ENCODE results near the gene DNM2.

DNM2 gene

DNA sequence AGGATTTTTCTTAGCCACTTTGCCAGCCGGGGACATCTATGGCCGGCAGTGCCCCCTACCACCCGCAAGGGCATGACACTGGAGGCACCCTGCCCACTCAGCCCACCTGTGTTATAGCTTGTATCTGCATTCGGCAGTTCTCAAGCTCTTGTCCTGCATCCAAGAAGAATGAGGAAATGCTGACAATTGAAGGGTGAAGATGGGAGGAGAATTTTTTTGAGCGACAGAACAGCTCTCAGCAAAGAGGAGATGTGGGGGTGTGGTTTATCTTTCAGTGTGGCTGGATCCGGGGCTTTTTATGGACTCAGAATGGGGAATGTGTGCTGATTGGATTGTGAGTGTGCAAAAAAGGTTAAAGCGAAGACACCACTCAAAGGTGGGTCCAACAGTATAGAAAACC, 124.9 kb downstream of the DNM2 start:
- TF ChIP-seq, protein P1, sequence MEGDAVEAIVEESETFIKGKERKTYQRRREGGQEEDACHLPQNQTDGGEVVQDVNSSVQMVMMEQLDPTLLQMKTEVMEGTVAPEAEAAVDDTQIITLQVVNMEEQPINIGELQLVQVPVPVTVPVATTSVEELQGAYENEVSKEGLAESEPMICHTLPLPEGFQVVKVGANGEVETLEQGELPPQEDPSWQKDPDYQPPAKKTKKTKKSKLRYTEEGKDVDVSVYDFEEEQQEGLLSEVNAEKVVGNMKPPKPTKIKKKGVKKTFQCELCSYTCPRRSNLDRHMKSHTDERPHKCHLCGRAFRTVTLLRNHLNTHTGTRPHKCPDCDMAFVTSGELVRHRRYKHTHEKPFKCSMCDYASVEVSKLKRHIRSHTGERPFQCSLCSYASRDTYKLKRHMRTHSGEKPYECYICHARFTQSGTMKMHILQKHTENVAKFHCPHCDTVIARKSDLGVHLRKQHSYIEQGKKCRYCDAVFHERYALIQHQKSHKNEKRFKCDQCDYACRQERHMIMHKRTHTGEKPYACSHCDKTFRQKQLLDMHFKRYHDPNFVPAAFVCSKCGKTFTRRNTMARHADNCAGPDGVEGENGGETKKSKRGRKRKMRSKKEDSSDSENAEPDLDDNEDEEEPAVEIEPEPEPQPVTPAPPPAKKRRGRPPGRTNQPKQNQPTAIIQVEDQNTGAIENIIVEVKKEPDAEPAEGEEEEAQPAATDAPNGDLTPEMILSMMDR (IDR thresholded peaks at IDR 0.05; ENCODE audit: low read depth, low read length), result no peak
- no peak for DNase-seq (ENCODE audit: extremely low read depth, low read depth)

DNA sequence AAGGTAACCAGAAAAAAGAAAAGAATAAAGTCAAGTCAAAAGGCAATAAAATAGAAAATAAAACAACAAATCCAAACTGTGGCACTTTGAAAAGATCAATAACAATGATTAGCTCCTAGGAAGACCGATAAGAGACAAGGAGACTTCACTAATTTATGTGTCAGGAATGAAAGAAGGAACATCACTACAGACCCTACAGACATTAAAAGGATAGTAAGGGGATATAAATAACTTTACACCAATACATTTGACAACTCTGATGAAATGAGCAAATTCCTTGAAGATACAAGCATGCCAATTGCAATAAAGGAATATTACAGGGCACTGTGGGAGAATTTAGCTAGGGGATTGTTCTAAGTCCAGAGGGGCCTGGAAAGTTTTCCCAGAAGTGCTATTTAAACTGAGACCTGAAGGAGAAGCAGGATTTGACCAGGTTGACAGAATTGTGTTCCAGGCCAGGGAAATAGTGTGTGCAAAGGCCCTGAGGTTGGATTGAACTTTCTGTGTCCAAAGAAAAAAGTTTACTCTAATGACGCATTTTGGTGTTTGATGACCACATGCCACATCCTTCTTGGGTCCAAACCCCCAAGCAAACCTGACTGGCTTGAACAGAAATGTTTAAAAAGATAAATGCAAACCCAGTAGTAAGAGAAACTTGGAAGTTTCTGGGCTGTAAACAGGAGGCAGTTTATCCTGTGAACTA, 128.8 kb downstream of the DNM2 start:
- TF ChIP-seq, protein P1 (IDR thresholded peaks at IDR 0.05; ENCODE audit: low read depth, low read length), result no peak
- DNase-seq (ENCODE audit: extremely low read depth, low read depth), result no peak

DNA sequence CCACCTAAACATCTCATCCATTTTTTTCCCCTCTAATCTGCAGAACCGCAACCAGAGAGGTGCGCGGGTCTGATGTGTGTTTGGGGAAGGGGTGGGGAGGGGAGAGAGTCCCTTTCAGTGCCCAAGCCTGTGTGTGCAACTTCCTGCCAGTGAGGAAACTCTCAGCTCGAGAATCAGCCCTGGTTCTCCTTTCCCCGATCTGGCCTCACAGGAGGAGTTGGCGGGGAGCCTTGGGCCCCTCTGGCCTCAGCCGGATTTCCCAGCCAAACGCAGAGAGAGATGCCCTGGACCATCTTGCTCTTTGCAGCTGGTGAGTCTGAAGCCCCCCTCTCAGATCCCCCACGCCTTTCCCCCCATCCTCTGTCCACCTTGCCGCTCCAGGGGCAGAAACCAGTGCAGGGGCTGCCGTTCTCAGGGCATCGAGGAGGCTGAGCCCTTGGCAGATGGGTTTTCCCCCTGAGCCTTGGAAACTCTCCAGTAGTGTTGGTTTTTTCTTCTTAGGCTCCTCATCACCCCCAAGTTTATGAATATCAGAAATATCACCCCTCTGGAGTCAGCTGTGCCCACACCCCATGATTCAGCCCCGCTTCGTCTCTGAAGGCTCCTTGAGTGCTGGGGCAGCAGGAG, 130.5 kb downstream of the DNM2 start, which contains the start of gene C19orf38:
TSS of gene C19orf38 (plus strand) at position 186 of the 627 bp plus-strand sequence. CDS start at position 280, 94 bp downstream.
- no peak for DNase-seq (ENCODE audit: extremely low read depth, low read depth)
- TF ChIP-seq, protein P1 (IDR thresholded peaks at IDR 0.05; ENCODE audit: low read depth, low read length), result no peak

DNA sequence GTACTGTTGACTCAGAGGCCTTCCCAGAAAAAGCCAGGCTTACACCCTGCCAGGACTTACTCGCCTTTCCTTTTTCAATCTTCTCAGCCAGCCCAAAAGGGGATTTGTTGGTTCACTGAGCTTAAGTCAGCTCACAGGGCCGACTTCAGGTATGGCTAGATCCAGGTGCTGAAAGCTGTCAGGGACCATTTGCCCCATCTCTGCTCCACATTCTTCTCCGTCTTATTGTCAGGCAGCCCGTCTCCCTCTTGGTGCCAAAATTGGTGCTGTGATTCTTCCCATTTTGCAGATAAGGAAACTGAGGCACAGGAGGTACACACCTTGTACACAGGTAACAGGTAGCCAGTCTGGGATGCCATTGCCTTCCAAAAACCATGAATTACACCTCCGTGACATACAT, 132.8 kb downstream of the DNM2 start:
- no peak for DNase-seq (ENCODE audit: extremely low read depth, low read depth)
- TF ChIP-seq, protein P1 (IDR thresholded peaks at IDR 0.05; ENCODE audit: low read depth, low read length), result no peak

DNA sequence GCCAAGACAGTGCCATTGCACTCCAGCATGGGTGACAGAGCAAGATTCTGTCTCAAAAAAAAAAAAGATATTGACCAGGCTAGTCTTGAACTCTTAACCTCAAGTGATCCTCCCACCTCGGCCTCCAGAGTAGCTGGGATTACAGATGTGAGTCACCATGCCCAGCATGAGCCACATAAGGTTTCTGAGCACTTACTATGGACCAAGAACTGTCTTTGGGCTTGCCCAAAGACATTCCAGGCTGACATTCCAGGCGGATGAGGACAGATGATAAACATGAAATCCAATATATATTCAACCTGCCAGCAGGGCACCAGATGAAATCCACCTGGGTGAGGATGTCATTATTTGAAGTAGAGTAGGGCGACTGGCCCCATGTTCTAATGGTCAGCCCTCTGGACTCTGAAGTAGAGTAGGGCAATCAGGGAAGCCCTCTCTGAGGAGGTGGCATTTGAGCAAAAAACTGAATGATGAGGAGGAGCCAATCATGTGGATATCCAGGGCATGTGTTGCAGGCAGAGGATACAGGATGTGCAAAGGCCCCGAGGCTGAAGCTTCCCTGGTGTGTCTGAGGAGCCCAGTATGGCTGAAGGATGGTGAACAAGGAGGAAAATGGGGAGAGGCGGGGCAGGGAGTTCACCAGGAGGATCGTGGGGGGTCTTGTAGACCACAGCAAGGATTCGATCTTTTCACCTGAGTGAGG, 134.4 kb downstream of the DNM2 start:
- TF ChIP-seq, protein P1 (IDR thresholded peaks at IDR 0.05; ENCODE audit: low read depth, low read length), result no peak
- DNase-seq (ENCODE audit: extremely low read depth, low read depth), result no peak

DNA sequence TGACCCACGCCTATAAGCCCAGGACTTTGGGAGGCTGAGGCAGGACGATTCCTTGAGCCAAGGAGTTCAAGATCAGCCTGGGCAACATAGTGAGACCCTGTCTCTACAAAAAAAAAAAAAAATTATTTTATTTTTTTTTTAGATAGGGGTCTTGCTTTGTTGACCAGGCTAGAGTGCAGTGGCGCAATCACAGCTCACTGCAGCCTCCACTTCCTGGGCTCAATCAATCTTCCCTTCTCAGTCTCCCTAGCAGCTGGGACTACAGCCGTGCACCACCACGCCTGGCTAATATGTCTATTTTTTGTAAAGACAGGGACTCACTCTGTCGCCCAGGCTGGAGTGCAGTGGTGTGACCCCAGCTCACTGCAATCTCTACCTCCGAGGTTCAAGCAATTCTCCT, 135.1 kb downstream of the DNM2 start:
- DNase-seq (ENCODE audit: extremely low read depth, low read depth), result no peak
- TF ChIP-seq, protein P1 (IDR thresholded peaks at IDR 0.05; ENCODE audit: low read depth, low read length), result no peak
